ENCODE measurements around the gene RPS25. TPM values are rescaled to one million over a fixed set of nuclear protein-coding genes. Genes with fewer than 3 reads are reported as not detected.
"Not testable (repeated sequence)": the region's sequence is repeated elsewhere in the genome, so short reads cannot be mapped to it uniquely, and the experiment has no call there.

The RPS25 gene
- total RNA-seq, result 1,353 TPM

- DNase-seq (ENCODE audit: low spot score), result peak; percentile 96
These were observed at the start of gene RPS25, which contains the start of gene TRAPPC4 for GRCh38 chr11:119018074-119018938. Gene RPS25 (minus strand): TSS chr11:119018343. CDS start chr11:119018284, 59 bp downstream. Gene TRAPPC4 (plus strand): TSS chr11:119018766. CDS start chr11:119018796, 30 bp downstream.

- DNase-seq (ENCODE audit: low spot score), result peak; percentile 97
These were observed 49.5 kb upstream of the RPS25 start, which contains the start of gene VPS11 for GRCh38 chr11:119067371-119068222. Gene VPS11 (plus strand): TSS chr11:119067818. CDS start chr11:119067824, 6 bp downstream.

- DNase-seq (ENCODE audit: low spot score), result no peak
These were observed 47.2 kb upstream of the RPS25 start for GRCh38 chr11:119065369-119065768.

- DNase-seq (ENCODE audit: low spot score), result no peak
These were observed 44.6 kb upstream of the RPS25 start for GRCh38 chr11:119062779-119063178.

GRCh38 chr11:119061256-119061655 lies 43.1 kb upstream of the RPS25 start:
- DNase-seq (ENCODE audit: low spot score), result no peak

GRCh38 chr11:119059128-119059527 lies 41.0 kb upstream of the RPS25 start:
- not testable (repeated sequence) for DNase-seq (ENCODE audit: low spot score)

GRCh38 chr11:119057000-119057769 lies 39.0 kb upstream of the RPS25 start, which contains the start of gene HYOU1:
Gene HYOU1 (minus strand): TSS chr11:119057205. CDS start chr11:119056160, 1,045 bp downstream.
- DNase-seq (ENCODE audit: low spot score), result peak; percentile 98

- peak; percentile 54 for DNase-seq (ENCODE audit: low spot score)
These were observed 38.4 kb upstream of the RPS25 start for GRCh38 chr11:119056421-119056999.

GRCh38 chr11:119055901-119056300 lies 37.8 kb upstream of the RPS25 start:
- DNase-seq (ENCODE audit: low spot score), result no peak

GRCh38 chr11:119054418-119054817 lies 36.3 kb upstream of the RPS25 start:
- DNase-seq (ENCODE audit: low spot score), result no peak

GRCh38 chr11:119052163-119052814 lies 34.1 kb upstream of the RPS25 start:
- no peak for DNase-seq (ENCODE audit: low spot score)

- DNase-seq (ENCODE audit: low spot score), result no peak
These were observed 33.5 kb upstream of the RPS25 start for GRCh38 chr11:119051440-119052162.

GRCh38 chr11:119049081-119049480 lies 30.9 kb upstream of the RPS25 start:
- DNase-seq (ENCODE audit: low spot score), result no peak

- no peak for DNase-seq (ENCODE audit: low spot score)
These were observed 30.5 kb upstream of the RPS25 start for GRCh38 chr11:119048644-119049043.

- no peak for DNase-seq (ENCODE audit: low spot score)
These were observed 29.1 kb upstream of the RPS25 start for GRCh38 chr11:119047205-119047604.

- DNase-seq (ENCODE audit: low spot score), result no peak
These were observed 28.3 kb upstream of the RPS25 start for GRCh38 chr11:119046489-119046888.

GRCh38 chr11:119044708-119045107 lies 26.6 kb upstream of the RPS25 start:
- DNase-seq (ENCODE audit: low spot score), result no peak

GRCh38 chr11:119042927-119043326 lies 24.8 kb upstream of the RPS25 start:
- no peak for DNase-seq (ENCODE audit: low spot score)

GRCh38 chr11:119041821-119042514 lies 23.8 kb upstream of the RPS25 start:
- DNase-seq (ENCODE audit: low spot score), result no peak
